ENCODE data around the gene DDR1. TPM values are rescaled to one million over a fixed set of nuclear protein-coding genes. Genes with fewer than 3 reads are reported as not detected.
"Not testable (repeated sequence)": the region's sequence is repeated elsewhere in the genome, so short reads cannot be mapped to it uniquely, and the experiment has no call there.

DDR1 gene
- total RNA-seq, 4 donors from 2014 or later = 25.4 to 40.4 (median 30.9) TPM

DNA sequence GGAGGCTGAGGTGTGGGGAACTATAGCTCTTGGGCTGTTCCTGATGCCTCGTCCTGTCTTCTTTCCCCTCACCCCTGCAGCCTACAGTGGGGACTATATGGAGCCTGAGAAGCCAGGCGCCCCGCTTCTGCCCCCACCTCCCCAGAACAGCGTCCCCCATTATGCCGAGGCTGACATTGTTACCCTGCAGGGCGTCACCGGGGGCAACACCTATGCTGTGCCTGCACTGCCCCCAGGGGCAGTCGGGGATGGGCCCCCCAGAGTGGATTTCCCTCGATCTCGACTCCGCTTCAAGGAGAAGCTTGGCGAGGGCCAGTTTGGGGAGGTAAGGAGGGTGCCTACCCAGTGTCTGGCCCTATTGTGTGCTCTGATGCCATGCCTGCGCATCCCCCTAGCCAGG is 12.2 kb downstream of the DDR1 start:
- TF ChIP-seq, protein P1, sequence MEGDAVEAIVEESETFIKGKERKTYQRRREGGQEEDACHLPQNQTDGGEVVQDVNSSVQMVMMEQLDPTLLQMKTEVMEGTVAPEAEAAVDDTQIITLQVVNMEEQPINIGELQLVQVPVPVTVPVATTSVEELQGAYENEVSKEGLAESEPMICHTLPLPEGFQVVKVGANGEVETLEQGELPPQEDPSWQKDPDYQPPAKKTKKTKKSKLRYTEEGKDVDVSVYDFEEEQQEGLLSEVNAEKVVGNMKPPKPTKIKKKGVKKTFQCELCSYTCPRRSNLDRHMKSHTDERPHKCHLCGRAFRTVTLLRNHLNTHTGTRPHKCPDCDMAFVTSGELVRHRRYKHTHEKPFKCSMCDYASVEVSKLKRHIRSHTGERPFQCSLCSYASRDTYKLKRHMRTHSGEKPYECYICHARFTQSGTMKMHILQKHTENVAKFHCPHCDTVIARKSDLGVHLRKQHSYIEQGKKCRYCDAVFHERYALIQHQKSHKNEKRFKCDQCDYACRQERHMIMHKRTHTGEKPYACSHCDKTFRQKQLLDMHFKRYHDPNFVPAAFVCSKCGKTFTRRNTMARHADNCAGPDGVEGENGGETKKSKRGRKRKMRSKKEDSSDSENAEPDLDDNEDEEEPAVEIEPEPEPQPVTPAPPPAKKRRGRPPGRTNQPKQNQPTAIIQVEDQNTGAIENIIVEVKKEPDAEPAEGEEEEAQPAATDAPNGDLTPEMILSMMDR (IDR thresholded peaks at IDR 0.05) = no peak
- TF ChIP-seq POLR2AphosphoS5 (IDR thresholded peaks at IDR 0.05) (no peak), EP300 (IDR thresholded peaks at IDR 0.05) (no peak), POLR2A (IDR thresholded peaks at IDR 0.05) (no peak)
- no peaks in the 10 kb centered on the region for H3K9me3 ChIP-seq
- no CpG with 5 or more reads among the region's 13 CpGs for WGBS, 2 donors (ENCODE audit: low coverage in 1 of 2)
- H3K27ac ChIP-seq = no peak overlapping the region
- H3K4me1 ChIP-seq = no peaks in the 10 kb centered on the region
- no peak overlapping the region for H3K4me3 ChIP-seq
- peaks cover 0 to 85% of the 10 kb centered on the region in 2 donors for H3K36me3 ChIP-seq
- ATAC-seq = no peak
- no peaks in the 10 kb centered on the region for H3K27me3 ChIP-seq

DNA sequence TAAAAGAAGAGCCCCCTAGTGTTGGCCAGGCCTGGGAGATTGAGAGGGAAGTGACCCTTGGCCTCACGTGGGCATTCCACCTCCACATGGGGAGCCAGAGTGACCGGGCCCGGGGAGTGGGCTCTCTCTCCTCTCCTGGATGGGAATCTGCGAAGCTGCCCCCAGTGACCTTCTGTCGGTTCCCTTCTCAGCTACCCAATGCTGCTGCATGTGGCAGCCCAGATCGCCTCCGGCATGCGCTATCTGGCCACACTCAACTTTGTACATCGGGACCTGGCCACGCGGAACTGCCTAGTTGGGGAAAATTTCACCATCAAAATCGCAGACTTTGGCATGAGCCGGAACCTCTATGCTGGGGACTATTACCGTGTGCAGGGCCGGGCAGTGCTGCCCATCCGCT is 13.6 kb downstream of the DDR1 start:
- Histone ChIP-seq H3K36me3 (peaks cover 0 to 71% of the 10 kb centered on the region in 2 donors), H3K27ac (no peak overlapping the region), H3K27me3 (no peaks in the 10 kb centered on the region), H3K4me3 (no peak overlapping the region), H3K4me1 (no peaks in the 10 kb centered on the region), H3K9me3 (no peaks in the 10 kb centered on the region)
- WGBS, 2 donors (ENCODE audit: low coverage in 1 of 2) = 87% methylated on average over 4 of the region's 16 CpGs; no CpG with 5 or more reads in 1 of the 2 donors
- TF ChIP-seq EP300 (IDR thresholded peaks at IDR 0.05) (no peak), POLR2A (IDR thresholded peaks at IDR 0.05) (no peak), POLR2AphosphoS5 (IDR thresholded peaks at IDR 0.05) (no peak)
- TF ChIP-seq, protein P1 (IDR thresholded peaks at IDR 0.05) = no peak
- no peak for ATAC-seq

DNA sequence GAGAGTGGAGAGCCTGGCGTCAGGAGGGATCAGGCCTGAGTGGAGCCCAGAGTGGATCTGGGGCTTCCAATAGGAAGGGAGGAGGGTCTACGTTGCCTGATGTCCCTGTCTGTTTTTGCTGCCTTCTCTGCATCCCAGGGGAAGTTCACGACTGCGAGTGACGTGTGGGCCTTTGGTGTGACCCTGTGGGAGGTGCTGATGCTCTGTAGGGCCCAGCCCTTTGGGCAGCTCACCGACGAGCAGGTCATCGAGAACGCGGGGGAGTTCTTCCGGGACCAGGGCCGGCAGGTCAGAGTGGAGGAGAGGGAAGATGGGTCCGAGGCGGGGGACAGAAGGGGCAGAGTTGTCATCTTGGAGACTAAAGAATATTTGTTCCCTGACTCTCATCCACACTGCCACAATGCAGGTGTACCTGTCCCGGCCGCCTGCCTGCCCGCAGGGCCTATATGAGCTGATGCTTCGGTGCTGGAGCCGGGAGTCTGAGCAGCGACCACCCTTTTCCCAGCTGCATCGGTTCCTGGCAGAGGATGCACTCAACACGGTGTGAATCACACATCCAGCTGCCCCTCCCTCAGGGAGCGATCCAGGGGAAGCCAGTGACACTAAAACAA is 14.5 kb downstream of the DDR1 start:
- H3K27me3 ChIP-seq = no peaks in the 10 kb centered on the region
- no peaks in the 10 kb centered on the region for H3K9me3 ChIP-seq
- H3K36me3 ChIP-seq = peaks cover 0 to 61% of the 10 kb centered on the region in 2 donors
- 78 to 90% methylated on average over 5 of the region's 23 CpGs for WGBS, 2 donors (ENCODE audit: low coverage in 1 of 2)
- ATAC-seq = no peak
- H3K4me3 ChIP-seq = no peak overlapping the region
- no peaks in the 10 kb centered on the region for H3K4me1 ChIP-seq
- H3K27ac ChIP-seq = no peak overlapping the region
- no peak for TF ChIP-seq POLR2AphosphoS5 (IDR thresholded peaks at IDR 0.05)
- TF ChIP-seq, protein P1 (IDR thresholded peaks at IDR 0.05) = no peak
- TF ChIP-seq POLR2A (IDR thresholded peaks at IDR 0.05) = no peak
- TF ChIP-seq EP300 (IDR thresholded peaks at IDR 0.05) = no peak

DNA sequence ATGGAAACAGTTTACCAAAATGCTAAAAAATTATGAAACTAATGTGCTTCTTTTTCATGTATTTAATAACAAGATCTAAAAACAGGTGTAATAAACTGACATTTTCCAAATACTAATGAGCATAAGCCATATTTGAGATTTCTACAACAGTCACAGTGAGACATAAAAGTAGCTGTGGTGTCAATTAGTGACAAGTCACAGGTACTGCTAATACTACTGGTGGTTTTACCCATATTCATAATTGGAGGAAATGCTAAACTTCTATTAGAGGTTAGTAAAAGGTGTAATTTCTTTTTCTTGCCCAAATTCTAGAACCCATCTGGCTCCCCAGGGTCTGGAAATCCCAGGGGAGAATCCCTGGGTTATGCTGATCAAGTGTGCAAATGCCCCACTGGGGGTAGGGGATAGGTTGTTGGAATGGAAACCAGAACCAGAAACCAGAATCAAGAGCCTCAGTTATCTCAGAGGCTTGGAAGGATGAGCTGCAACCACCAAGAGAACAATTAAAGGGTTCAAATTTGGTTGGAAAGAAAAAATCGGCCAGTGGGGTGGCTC is 16.6 kb downstream of the DDR1 start:
- no peak for ATAC-seq
- H3K4me1 ChIP-seq = no peaks in the 10 kb centered on the region
- WGBS, 2 donors (ENCODE audit: low coverage in 1 of 2) = 67% methylated on average over 1 of the region's 1 CpG; no CpG with 5 or more reads in 1 of the 2 donors
- no peaks in the 10 kb centered on the region for H3K27me3 ChIP-seq
- no peaks in the 10 kb centered on the region for H3K9me3 ChIP-seq
- H3K36me3 ChIP-seq = peaks cover 0 to 41% of the 10 kb centered on the region in 2 donors
- TF ChIP-seq, protein P1 (IDR thresholded peaks at IDR 0.05) = no peak
- TF ChIP-seq POLR2A (IDR thresholded peaks at IDR 0.05) (no peak), POLR2AphosphoS5 (IDR thresholded peaks at IDR 0.05) (no peak)
- H3K4me3 ChIP-seq = no peak overlapping the region
- H3K27ac ChIP-seq = no peak overlapping the region

DNA sequence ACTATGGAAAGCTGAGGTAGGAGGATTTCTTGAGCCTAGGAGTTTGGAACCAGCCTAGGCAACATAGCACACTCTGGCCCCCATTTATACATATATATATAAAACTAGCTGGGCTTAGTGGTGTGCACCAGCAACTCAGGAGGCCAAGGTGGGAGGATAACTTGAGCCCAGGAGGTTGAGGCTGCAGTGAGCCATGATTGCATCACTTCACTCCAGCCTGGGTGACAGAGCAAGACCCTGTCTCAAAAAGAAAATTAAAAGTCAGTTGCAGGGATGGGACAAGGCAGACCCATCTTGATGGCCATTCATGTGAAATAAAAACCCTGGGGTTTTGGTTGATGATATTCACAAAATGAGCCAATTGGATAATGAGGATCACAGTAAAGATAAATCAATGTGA is 17.1 kb downstream of the DDR1 start:
- Histone ChIP-seq H3K4me3 (no peak overlapping the region), H3K27ac (no peak overlapping the region), H3K4me1 (no peaks in the 10 kb centered on the region), H3K27me3 (no peaks in the 10 kb centered on the region), H3K9me3 (no peaks in the 10 kb centered on the region), H3K36me3 (peaks cover 0 to 36% of the 10 kb centered on the region in 2 donors)
- ATAC-seq = no peak
- TF ChIP-seq POLR2A (IDR thresholded peaks at IDR 0.05) (no peak), EP300 (IDR thresholded peaks at IDR 0.05) (no peak), POLR2AphosphoS5 (IDR thresholded peaks at IDR 0.05) (no peak)
- TF ChIP-seq, protein P1 (IDR thresholded peaks at IDR 0.05) = no peak

DNA sequence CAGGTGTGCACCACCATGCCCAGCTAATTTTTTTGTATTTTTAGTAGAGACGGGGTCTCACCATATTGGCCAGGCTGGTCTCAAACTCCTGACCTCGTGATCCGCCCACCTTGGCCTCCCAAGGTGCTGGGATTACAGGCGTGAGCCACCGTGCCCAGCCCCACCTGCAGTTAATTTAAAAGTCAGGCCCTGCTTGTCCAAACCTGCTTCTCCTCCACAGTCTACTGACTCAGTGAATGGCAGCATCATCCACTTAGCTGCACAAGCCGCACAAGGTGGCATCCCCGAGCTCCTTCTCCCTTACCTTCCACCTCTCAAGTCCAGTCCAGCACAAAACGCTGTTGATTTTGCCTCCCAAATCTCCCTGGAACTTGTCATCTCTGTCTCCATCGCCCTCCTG is 17.9 kb downstream of the DDR1 start:
- peaks cover 0 to 28% of the 10 kb centered on the region in 2 donors for H3K36me3 ChIP-seq
- H3K27ac ChIP-seq, H3K27me3 ChIP-seq, H3K4me1 ChIP-seq, H3K4me3 ChIP-seq, ATAC-seq, H3K9me3 ChIP-seq: not testable (repeated sequence)
- 71 to 87% methylated on average over 6 to 7 of the region's 9 CpGs for WGBS, 2 donors (ENCODE audit: low coverage in 1 of 2)

Data from gastroesophageal sphincter (tissue), 4 donors.